HEK293T (cell line): ENCODE measurements around the gene MAN1B1.

Experiments used
- CTCF ChIA-PET: fragments of 350-600 bp; formaldehyde crosslinking; extraction: SDS; loops from one replicate; lab custom pipeline; 2021; ENCODE audit warnings: antibody characterized with exemption, inconsistent platforms; lab: Yijun Ruan, JAX
- POLR2A ChIA-PET: fragments of 350-600 bp; formaldehyde crosslinking; extraction: SDS; loops from one replicate; lab custom pipeline; 2020; ENCODE audit warnings: antibody characterized with exemption, inconsistent platforms; lab: Yijun Ruan, JAX
- DNase-seq: peaks from one replicate; pipeline ENCODE4 v3.0.0; 2012; ENCODE audit warnings: mixed read lengths; ENCODE audit errors: extremely low spot score
- ARNT ChIP-seq: fragments of 450-650 bp; IDR thresholded peaks from 2 replicates; pipeline ENCODE4 v1.6.1; 2017; ENCODE audit warnings: mild to moderate bottlenecking
- BHLHE40 ChIP-seq: fragments of 450-650 bp; IDR thresholded peaks from 2 replicates; pipeline ENCODE4 v1.6.1; 2016; ENCODE audit warnings: mild to moderate bottlenecking, moderate library complexity, borderline replicate concordance
- CTBP1 ChIP-seq: fragments of 450-650 bp; IDR thresholded peaks from 2 replicates; pipeline ENCODE4 v1.6.1; 2016; ENCODE audit warnings: borderline replicate concordance
- ELF4 ChIP-seq: fragments of 450-650 bp; IDR thresholded peaks from 2 replicates; pipeline ENCODE4 v1.6.1; 2017; ENCODE audit warnings: antibody characterized with exemption
- FOXA1 ChIP-seq: fragments of 450-650 bp; IDR thresholded peaks from 2 replicates; pipeline ENCODE4 v1.6.1; 2016; ENCODE audit warnings: mild to moderate bottlenecking
- FOXK2 ChIP-seq: fragments of 450-650 bp; IDR thresholded peaks from 2 replicates; pipeline ENCODE4 v1.6.1; 2016; ENCODE audit warnings: mild to moderate bottlenecking
- FOXM1 ChIP-seq: fragments of 450-650 bp; IDR thresholded peaks from 2 replicates; pipeline ENCODE4 v1.6.1; 2017; ENCODE audit warnings: mild to moderate bottlenecking, borderline replicate concordance
- HDGF ChIP-seq: fragments of 450-650 bp; IDR thresholded peaks from 2 replicates; pipeline ENCODE4 v1.6.1; 2017; ENCODE audit warnings: antibody characterized with exemption, borderline replicate concordance
- L3MBTL2 ChIP-seq: fragments of 450-650 bp; conservative IDR thresholded peaks from 2 replicates; pipeline ENCODE4 v1.6.1; 2016; ENCODE audit warnings: mild to moderate bottlenecking
- LEF1 ChIP-seq: fragments of 450-650 bp; IDR thresholded peaks from 2 replicates; pipeline ENCODE4 v1.6.1; 2017; ENCODE audit warnings: mild to moderate bottlenecking, borderline replicate concordance
- NFRKB ChIP-seq: fragments of 450-650 bp; IDR thresholded peaks from 2 replicates; pipeline ENCODE4 v1.6.1; 2016; ENCODE audit warnings: mild to moderate bottlenecking, moderate library complexity
- SP1 ChIP-seq: fragments of 450-650 bp; IDR thresholded peaks from 2 replicates; pipeline ENCODE4 v1.6.1; 2017
- SUZ12 ChIP-seq: fragments of 450-650 bp; IDR thresholded peaks from 2 replicates; pipeline ENCODE4 v1.6.1; 2016; ENCODE audit warnings: mild to moderate bottlenecking
- TARDBP ChIP-seq: fragments of 450-650 bp; IDR thresholded peaks from 2 replicates; pipeline ENCODE4 v1.6.1; 2016
- ZNF384 ChIP-seq: fragments of 450-650 bp; IDR thresholded peaks from 2 replicates; pipeline ENCODE4 v1.6.1; 2016
- TF ChIP-seq, protein P1 (sequence below): fragments of 450-650 bp; IDR thresholded peaks from 2 replicates; pipeline ENCODE4 v1.6.1; 2016

MAN1B1 gene

DNA sequence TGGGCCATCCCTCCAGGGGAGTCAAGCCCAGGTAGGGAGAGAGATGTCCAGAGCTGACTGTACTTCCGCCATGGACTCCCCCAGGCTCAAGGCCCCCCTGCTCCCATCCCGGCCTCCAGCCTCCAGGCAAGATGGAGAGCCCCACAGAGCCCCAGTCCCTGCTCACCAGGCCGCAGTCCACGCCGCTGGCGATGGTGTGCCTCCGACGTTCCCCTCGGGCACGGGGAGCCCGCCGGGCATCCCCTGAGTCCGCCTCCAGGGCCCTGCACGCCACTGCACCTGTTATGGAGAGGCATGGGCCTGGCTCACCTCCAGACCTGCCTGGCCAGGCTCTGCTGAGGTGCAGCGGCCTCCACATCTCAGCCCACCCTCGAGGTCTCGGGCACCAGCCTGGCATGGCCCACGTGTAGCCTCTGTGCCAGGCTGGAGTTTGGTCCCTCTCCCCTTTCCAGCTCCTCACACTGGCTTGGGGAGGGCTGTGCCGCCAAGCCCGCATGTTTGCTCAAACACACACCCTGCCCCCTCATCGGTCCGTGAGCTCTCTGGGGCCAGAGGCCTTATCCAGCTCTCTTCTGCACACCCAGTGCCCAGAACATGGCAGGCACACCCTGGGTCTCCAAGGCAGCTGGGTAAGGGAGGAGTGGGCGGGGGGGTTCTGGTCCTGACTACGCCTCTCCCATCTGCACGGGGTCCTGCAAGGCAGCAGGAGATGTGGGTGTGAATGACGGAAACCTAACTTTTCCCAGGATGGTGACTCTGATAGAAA lies 20.5 kb upstream of the MAN1B1 start:
- no peak for DNase-seq
- POLR2A ChIA-PET = no interaction called here
- CTCF ChIA-PET = interaction anchor here (1.2 to 2.8 kb wide), 4 partner anchors 11 to 37 kb away, joined by 4 to 16 read pairs (median 10); partner anchors contain the start of gene UAP1L1
- no peak for TF ChIP-seq SUZ12
- no peak for TF ChIP-seq TARDBP
- TF ChIP-seq ELF4 = no peak
- TF ChIP-seq SP1 = no peak
- no peak for TF ChIP-seq LEF1
- TF ChIP-seq NFRKB = no peak
- TF ChIP-seq L3MBTL2 = no peak
- TF ChIP-seq FOXK2 = no peak
- TF ChIP-seq, protein P1, sequence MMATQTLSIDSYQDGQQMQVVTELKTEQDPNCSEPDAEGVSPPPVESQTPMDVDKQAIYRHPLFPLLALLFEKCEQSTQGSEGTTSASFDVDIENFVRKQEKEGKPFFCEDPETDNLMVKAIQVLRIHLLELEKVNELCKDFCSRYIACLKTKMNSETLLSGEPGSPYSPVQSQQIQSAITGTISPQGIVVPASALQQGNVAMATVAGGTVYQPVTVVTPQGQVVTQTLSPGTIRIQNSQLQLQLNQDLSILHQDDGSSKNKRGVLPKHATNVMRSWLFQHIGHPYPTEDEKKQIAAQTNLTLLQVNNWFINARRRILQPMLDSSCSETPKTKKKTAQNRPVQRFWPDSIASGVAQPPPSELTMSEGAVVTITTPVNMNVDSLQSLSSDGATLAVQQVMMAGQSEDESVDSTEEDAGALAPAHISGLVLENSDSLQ = no peak
- no peak for TF ChIP-seq CTBP1
- no peak for TF ChIP-seq ARNT
- TF ChIP-seq FOXA1 = no peak
- no peak for TF ChIP-seq ZNF384
- no peak for TF ChIP-seq BHLHE40

DNA sequence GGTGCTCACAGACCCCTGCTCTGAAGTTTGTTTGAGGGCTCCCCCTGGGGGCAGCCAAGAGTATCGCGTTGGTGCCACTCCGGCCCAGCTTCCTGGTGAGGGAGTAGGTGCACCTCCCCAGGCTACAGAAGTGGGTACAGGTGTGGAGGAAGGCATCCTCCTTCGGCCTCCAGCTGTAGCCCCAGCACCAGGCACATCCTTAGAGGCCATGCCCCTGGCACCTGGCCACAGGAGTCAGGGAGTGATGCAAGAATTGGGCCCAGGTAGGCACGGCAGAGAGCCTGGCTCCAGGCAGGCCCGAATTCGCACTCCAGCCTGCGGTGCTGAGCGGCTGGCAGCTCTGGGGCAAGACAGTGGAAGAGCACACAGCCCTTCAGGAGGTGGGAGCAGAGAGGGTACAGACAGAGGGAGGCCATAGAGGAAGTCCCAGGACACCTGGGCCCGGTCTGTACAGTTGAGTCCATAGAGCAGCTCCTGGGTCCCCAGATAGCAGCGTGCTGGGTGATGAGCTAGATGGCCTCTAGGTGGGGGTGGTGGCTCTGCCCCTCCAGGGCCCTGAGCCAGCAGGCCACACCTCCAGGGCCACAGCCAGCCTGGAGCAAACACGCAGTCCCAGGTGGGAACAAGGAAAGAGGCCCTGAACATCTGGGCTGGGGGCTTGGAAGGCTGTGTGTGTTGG lies 18.8 kb upstream of the MAN1B1 start:
- peak; percentile 86 for DNase-seq
- CTCF ChIA-PET = interaction anchor here (0.6 to 2.8 kb wide), 12 partner anchors 9 to 121 kb away, joined by 3 to 16 read pairs (median 6); partner anchors contain the start of genes MAN1B1 and UAP1L1
- TF ChIP-seq HDGF (no peak), SP1 (no peak), BHLHE40 (no peak), FOXM1 (no peak), LEF1 (no peak), CTBP1 (no peak), FOXK2 (no peak), ARNT (no peak), FOXA1 (no peak), L3MBTL2 (no peak), TARDBP (no peak)
- TF ChIP-seq, protein P1 = no peak
- POLR2A ChIA-PET = interaction anchor here (0.7 to 1.0 kb wide), 3 partner anchors 18 to 173 kb away, joined by 3 to 4 read pairs (median 4); partner anchors contain the start of gene TUBB4B

DNA sequence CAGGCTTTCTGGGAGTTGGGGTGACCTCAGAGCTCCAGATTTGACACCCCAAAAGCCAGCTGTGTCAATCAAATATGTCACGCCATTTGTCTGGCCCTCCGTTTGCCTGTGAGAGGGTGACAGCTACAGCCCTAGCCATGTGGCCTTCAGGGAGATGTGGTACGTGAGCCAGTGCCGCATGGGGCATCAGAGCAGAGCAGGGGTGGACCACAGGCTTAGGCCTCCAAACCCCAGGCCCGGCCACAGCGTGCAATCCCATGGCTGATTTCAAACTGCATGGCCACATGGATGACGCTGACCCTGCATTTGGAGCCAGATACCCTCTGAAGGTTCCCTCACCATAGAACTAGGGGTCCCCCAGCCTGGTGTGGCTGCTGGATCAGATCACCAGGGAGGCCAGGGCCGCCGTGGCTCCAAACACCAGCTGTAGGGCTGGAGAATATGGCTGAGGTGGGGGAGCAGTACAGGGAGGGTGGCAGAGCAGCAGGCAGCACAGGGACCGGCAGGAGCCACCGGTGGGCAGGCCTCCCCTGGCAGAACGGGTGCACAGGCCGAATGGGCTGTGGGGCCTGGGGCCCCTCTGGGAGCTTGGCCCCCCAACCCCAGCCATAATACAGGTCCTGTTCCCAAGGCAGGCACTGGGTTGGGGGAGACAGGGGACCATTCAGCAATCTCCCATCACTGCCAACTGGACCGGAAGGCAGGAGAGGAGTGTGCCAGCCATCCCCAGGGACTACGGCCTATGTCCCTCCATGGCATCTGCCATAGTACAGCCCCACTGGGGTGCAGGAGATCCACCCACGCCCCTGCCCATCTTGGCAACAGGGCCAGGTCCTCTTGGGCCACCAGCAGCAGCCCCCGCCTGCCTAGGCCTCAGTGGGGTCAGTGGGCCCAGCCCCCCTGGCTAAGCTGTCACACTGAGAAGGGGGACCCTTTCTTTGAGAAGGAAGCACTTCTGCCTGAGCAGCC lies 18.0 kb upstream of the MAN1B1 start:
- ChIA-PET CTCF (interaction anchor here (0.9 to 2.8 kb wide), 12 partner anchors 8 to 168 kb away, joined by 4 to 16 read pairs (median 8); partner anchors contain the start of genes MAN1B1, NPDC1 and UAP1L1), POLR2A (interaction anchor here (0.7 to 3.2 kb wide), 6 partner anchors 17 to 172 kb away, joined by 3 to 27 read pairs (median 4); partner anchors contain the start of genes MAN1B1 and TUBB4B)
- TF ChIP-seq, protein P1 = no peak; the same call in 1 of the 2 replicates
- TF ChIP-seq ARNT = no peak
- no peak for TF ChIP-seq BHLHE40
- TF ChIP-seq NFRKB = no peak
- TF ChIP-seq FOXK2 = no peak
- TF ChIP-seq SUZ12 = no peak
- no peak for TF ChIP-seq L3MBTL2
- TF ChIP-seq TARDBP = no peak
- TF ChIP-seq LEF1 = no peak
- TF ChIP-seq ZNF384 = no peak
- no peak for TF ChIP-seq FOXA1
- TF ChIP-seq ELF4 = no peak
- no peak for TF ChIP-seq CTBP1
- no peak for TF ChIP-seq SP1
- no peak for DNase-seq

DNA sequence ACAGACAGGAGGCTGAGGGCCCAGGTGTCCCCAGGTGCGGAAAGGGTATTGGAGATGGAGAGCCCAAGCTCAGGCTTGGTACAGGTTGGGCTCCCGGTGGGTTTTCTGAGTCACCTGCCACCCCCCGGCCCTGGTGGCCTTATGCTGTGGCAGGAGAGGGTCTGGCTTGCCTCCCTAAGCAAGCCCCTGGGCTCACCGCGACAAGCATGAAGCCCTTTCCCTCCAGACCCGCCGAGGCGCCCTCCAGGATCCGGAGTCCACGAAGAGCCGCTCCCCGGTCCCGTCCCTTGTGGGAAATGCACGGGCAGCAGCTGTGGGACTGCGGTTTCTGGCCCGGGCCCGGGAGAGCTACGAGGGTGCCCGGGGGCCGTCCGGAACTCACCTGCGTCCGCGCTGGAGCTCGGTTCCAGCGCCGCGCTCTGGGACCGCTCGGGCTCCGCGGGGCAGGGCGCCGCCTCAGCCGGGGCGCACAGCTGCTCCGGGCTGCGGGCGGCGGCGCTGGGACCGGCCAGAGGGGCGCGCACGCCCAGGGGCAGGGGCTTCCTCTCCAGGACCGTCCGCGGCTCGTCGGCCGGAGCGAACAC lies 17.2 kb upstream of the MAN1B1 start:
- POLR2A ChIA-PET = interaction anchor here (0.9 to 3.2 kb wide), 9 partner anchors 12 to 827 kb away, joined by 3 to 27 read pairs (median 4); partner anchors contain the start of gene MAN1B1
- CTCF ChIA-PET = interaction anchor here (1.9 to 2.4 kb wide), 4 partner anchors 11 to 167 kb away, joined by 4 to 10 read pairs (median 8); partner anchors contain the start of gene NPDC1

More for the DNA sequence above, 17.2 kb upstream of the MAN1B1 start:
- DNase-seq = no peak
- TF ChIP-seq FOXM1 = no peak
- TF ChIP-seq, protein P1 = no peak
- no peak for TF ChIP-seq SP1
- no peak for TF ChIP-seq ARNT
- no peak for TF ChIP-seq ELF4
- no peak for TF ChIP-seq CTBP1
- no peak for TF ChIP-seq L3MBTL2
- no peak for TF ChIP-seq HDGF
- TF ChIP-seq FOXA1 = no peak
- TF ChIP-seq BHLHE40 = no peak
- no peak for TF ChIP-seq SUZ12
- no peak for TF ChIP-seq NFRKB
